HCT116 (cell line): Measurements from ENCODE around the gene C16orf82. TPM values are rescaled to one million over a fixed set of nuclear protein-coding genes. Genes with fewer than 3 reads are reported as not detected.

Experiments
- ATAC-seq: fragments of 200-7000 bp; cut with Tn5 transposase; 2 replicates; pipeline ENCODE4 v1.9.1; 2020; ENCODE audit warnings: mild to moderate bottlenecking, moderate library complexity
- BruUV-seq: library from RNA; stranded (reverse); fragments of 400-500 nt; replicated peaks from 2 replicates; lab custom pipeline; 2021; lab: Mats Ljungman, UMichigan
- CTCF ChIA-PET: fragments of 300-600 bp; sonication (Branson Sonifier 250); formaldehyde crosslinking; loops from one replicate; lab custom pipeline; 2021; ENCODE audit warnings: antibody characterized with exemption; lab: Charles Lee
- POLR2A ChIA-PET: fragments of 300-600, 350-600 bp; sonication (Branson Sonifier 250); formaldehyde crosslinking; loops from one replicate; lab custom pipeline; 2021; ENCODE audit warnings: antibody characterized with exemption; lab: Charles Lee
- RAD21 ChIA-PET, 2 experiments: fragments of 300-600 bp; sonication (Branson Sonifier 250); formaldehyde crosslinking; loops; one replicate each; lab custom pipeline; 2023; ENCODE audit warnings: low total read pairs in 2 of 2; ENCODE audit not compliant: uncharacterized antibody in 2 of 2, unreplicated experiment in 2 of 2, low non-redundant PET in 1 of 2; lab: Charles Lee
- DNase-seq: peaks from one replicate; pipeline ENCODE4 v3.0.0-alpha.2; 2010; ENCODE audit warnings: low read depth, low spot score
- H2AFZ ChIP-seq: fragments of 200-600 bp; shearing (Covaris generic), sonication (generic); 2 replicates; pipeline ENCODE4 v1.6.1; 2017; ENCODE audit warnings: low read depth, mixed run types, mixed read lengths, antibody characterized with exemption, low read length; ENCODE audit not compliant: poor library complexity, severe bottlenecking
- H3K27ac ChIP-seq: 2 replicates; pipeline ENCODE4 v1.5.1; 2012; ENCODE audit warnings: low read depth, low read length
- H3K27me3 ChIP-seq: fragments of 200-600 bp; sonication (generic); 2 replicates; pipeline ENCODE4 v1.6.1; 2016; ENCODE audit warnings: mixed run types, low read length, mixed read lengths; ENCODE audit not compliant: insufficient read depth
- H3K36me3 ChIP-seq, 2 experiments: fragments of 200-500 bp in 1 of 2; fragments of 200-600 bp in 1 of 2; sonication (Bioruptor generic) in 1 of 2; sonication (generic) in 1 of 2; 2 replicates each; pipeline versions ENCODE4 v1.5.1 to v1.6.1; 2014 to 2016; ENCODE audit warnings: low read length in 2 of 2, inconsistent platforms in 1 of 2, mixed read lengths in 1 of 2, mixed run types in 1 of 2; ENCODE audit not compliant: insufficient read depth in 2 of 2, control insufficient read depth in 1 of 2
- H3K4me1 ChIP-seq, 2 experiments: fragments of 200-600 bp in 1 of 2; sonication (generic) in 1 of 2; 2 replicates each; pipeline versions ENCODE4 v1.5.1 to v1.6.1; 2012 to 2017; ENCODE audit warnings: low read length in 2 of 2, inconsistent platforms in 1 of 2, mild to moderate bottlenecking in 1 of 2, mixed read lengths in 1 of 2, mixed run types in 1 of 2, moderate library complexity in 1 of 2; ENCODE audit not compliant: insufficient read depth in 2 of 2, control insufficient read depth in 1 of 2
- H3K4me2 ChIP-seq: fragments of 200-600 bp; sonication (generic); 2 replicates; pipeline ENCODE4 v1.6.1; 2017; ENCODE audit warnings: mixed run types, low read length, mixed read lengths
- H3K4me3 ChIP-seq, 2 experiments: fragments of 200-600 bp in 1 of 2; sonication (generic) in 1 of 2; replicated peaks in 1 of 2; 2 replicates each; pipeline ENCODE4 v1.5.1; 2011 to 2016; ENCODE audit warnings: low read length in 2 of 2, control low read depth in 1 of 2, low read depth in 1 of 2, mild to moderate bottlenecking in 1 of 2, mixed read lengths in 1 of 2, mixed run types in 1 of 2
- H3K79me2 ChIP-seq: fragments of 200-600 bp; sonication (generic); 2 replicates; pipeline ENCODE4 v1.6.1; 2017; ENCODE audit warnings: mild to moderate bottlenecking, mixed run types, low read length, moderate library complexity, mixed read lengths; ENCODE audit not compliant: insufficient read depth
- H3K9ac ChIP-seq: fragments of 200-600 bp; sonication (generic); 2 replicates; pipeline ENCODE4 v1.6.1; 2016; ENCODE audit warnings: low read length, mixed read lengths
- H3K9me2 ChIP-seq: fragments of 200-600 bp; sonication (generic), shearing (Covaris generic); 2 replicates; pipeline ENCODE4 v1.6.1; 2017; ENCODE audit warnings: mixed run types, mild to moderate bottlenecking, moderate library complexity; ENCODE audit not compliant: insufficient read depth
- H3K9me3 ChIP-seq, 2 experiments: fragments of 200-500 bp in 1 of 2; fragments of 200-600 bp in 1 of 2; sonication (Bioruptor generic) in 1 of 2; sonication (generic) in 1 of 2; 2 replicates each; pipeline ENCODE4 v1.6.1; 2014 to 2017; ENCODE audit warnings: low read length in 2 of 2, mixed read lengths in 2 of 2, inconsistent platforms in 1 of 2, low read depth in 1 of 2, mild to moderate bottlenecking in 1 of 2, mixed run types in 1 of 2, moderate library complexity in 1 of 2; ENCODE audit not compliant: control insufficient read depth in 1 of 2, insufficient read depth in 1 of 2
- H4K20me1 ChIP-seq: fragments of 200-600 bp; sonication (generic), shearing (Covaris generic); 2 replicates; pipeline ENCODE4 v1.6.1; 2017; ENCODE audit warnings: mixed run types, mild to moderate bottlenecking, moderate library complexity; ENCODE audit not compliant: insufficient read depth
- ATF3 ChIP-seq: IDR thresholded peaks from 2 replicates; pipeline ENCODE4 v1.6.1; 2012
- CBX3 ChIP-seq: IDR thresholded peaks from 2 replicates; pipeline ENCODE4 v1.6.1; 2012; ENCODE audit warnings: low read depth
- CEBPB ChIP-seq: IDR thresholded peaks from 2 replicates; pipeline ENCODE4 v1.6.1; 2012; ENCODE audit warnings: low read depth
- CTCF ChIP-seq, 3 experiments: fragments of 200-600 bp in 1 of 3; sonication (generic) in 1 of 3; IDR thresholded peaks in 2 of 3; conservative IDR thresholded peaks in 1 of 3; 2 replicates each; pipeline ENCODE4 v1.5.1; 2012 to 2017; ENCODE audit warnings: low read depth in 2 of 3, low read length in 2 of 3, antibody characterized with exemption in 1 of 3, borderline replicate concordance in 1 of 3, control low read depth in 1 of 3, mild to moderate bottlenecking in 1 of 3, mixed read lengths in 1 of 3, mixed run types in 1 of 3, moderate library complexity in 1 of 3; ENCODE audit not compliant: insufficient read depth in 1 of 3
- EGR1 ChIP-seq: IDR thresholded peaks from 2 replicates; pipeline ENCODE4 v1.6.1; 2012; ENCODE audit warnings: low read depth
- ELF1 ChIP-seq: IDR thresholded peaks from 2 replicates; pipeline ENCODE4 v1.6.1; 2012; ENCODE audit warnings: low read depth, borderline replicate concordance
- EZH2 ChIP-seq: fragments of 200-600 bp; sonication (generic); IDR thresholded peaks from 2 replicates; pipeline ENCODE4 v1.6.1; 2017; ENCODE audit warnings: antibody characterized with exemption, mixed run types
- JUND ChIP-seq: IDR thresholded peaks from 2 replicates; pipeline ENCODE4 v1.6.1; 2012
- MAX ChIP-seq: IDR thresholded peaks from 2 replicates; pipeline ENCODE4 v1.6.1; 2012
- POLR2A ChIP-seq: IDR thresholded peaks from 2 replicates; pipeline ENCODE4 v1.7.0; 2011; ENCODE audit warnings: borderline replicate concordance; ENCODE audit not compliant: insufficient read depth, insufficient read length; ENCODE audit errors: extremely low read depth
- POLR2AphosphoS5 ChIP-seq: IDR thresholded peaks from 2 replicates; pipeline ENCODE4 v1.6.1; 2011; ENCODE audit warnings: mild to moderate bottlenecking, low read depth, low read length, moderate library complexity
- RAD21 ChIP-seq: IDR thresholded peaks from 2 replicates; pipeline ENCODE4 v1.6.1; 2012; ENCODE audit warnings: low read depth, mild to moderate bottlenecking
- REST ChIP-seq: IDR thresholded peaks from 2 replicates; pipeline ENCODE4 v1.6.1; 2012; ENCODE audit warnings: low read depth
- YY1 ChIP-seq: IDR thresholded peaks from 2 replicates; pipeline ENCODE4 v1.6.1; 2011; ENCODE audit warnings: low read length, low read depth, moderate library complexity, mild to moderate bottlenecking; ENCODE audit not compliant: insufficient replicate concordance; ENCODE audit errors: extremely low read depth
- ZFX ChIP-seq: fragments of 450-650 bp; IDR thresholded peaks from 2 replicates; pipeline ENCODE4 v1.6.1; 2017
- intact Hi-C: fragments of 100-400 bp; cut with micrococcal nuclease; formaldehyde crosslinking; loops from 2 replicates; pipeline ENCODE4 v1.10.0; 2022
- total RNA-seq: library from RNA; stranded (reverse); gene quantifications from one replicate; pipeline ENCODE4 v1.2.1, GENCODE V29; 2021; ENCODE audit not compliant: unreplicated experiment

C16orf82 gene
- total RNA-seq, 1 experiment from 2014 or later = not detected

- H3K27ac ChIP-seq = no peak overlapping the region
- no peaks in the 10 kb centered on the region for H3K9me3 ChIP-seq
- H3K4me1 ChIP-seq = no peaks in the 10 kb centered on the region
- ATAC-seq = no peak
- intact Hi-C loops = no loop called here
- no peak for TF ChIP-seq JUND
- TF ChIP-seq MAX = no peak
- TF ChIP-seq POLR2AphosphoS5 = no peak
- TF ChIP-seq YY1 = no peak
- TF ChIP-seq ZFX = no peak
- no peak for TF ChIP-seq EGR1
- no peak for TF ChIP-seq ATF3
- TF ChIP-seq EZH2 = no peak
- TF ChIP-seq CTCF (IDR thresholded peaks at IDR 0.05 in 2 of 3, conservative IDR thresholded peaks at IDR 0.05 in 1 of 3; ENCODE audit: borderline replicate concordance in 1 of 3, insufficient read depth in 1 of 3, low read depth in 2 of 3, low read length in 2 of 3) = no peak
- TF ChIP-seq REST = no peak
- no peak for TF ChIP-seq RAD21
- TF ChIP-seq POLR2A = no peak
- TF ChIP-seq CEBPB = no peak
- TF ChIP-seq CBX3 = no peak
- TF ChIP-seq ELF1 = no peak
- no peaks in the 10 kb centered on the region for H3K9me2 ChIP-seq
- H3K4me3 ChIP-seq = no peak overlapping the region
- H3K27me3 ChIP-seq = no peaks in the 10 kb centered on the region; the same call in 1 of the 2 replicates
- ChIA-PET RAD21 (no interaction called here), POLR2A (no interaction called here), CTCF (no interaction called here)
- H3K79me2 ChIP-seq = no peaks in the 10 kb centered on the region
- H3K4me2 ChIP-seq = no peak overlapping the region
- no peaks in the 10 kb centered on the region for H4K20me1 ChIP-seq
- H3K36me3 ChIP-seq = no peaks in the 10 kb centered on the region
- no peak overlapping the region for H2AFZ ChIP-seq
- H3K9ac ChIP-seq = no peak overlapping the region
- DNase-seq = no peak
- no TSS peak for BruUV-seq
Observed at GRCh38 chr16:27058299-27058698, 8.4 kb upstream of the C16orf82 start.
